Mesodermal cell (in vitro differentiated cells): Measurements from ENCODE around the gene LPCAT2.
A peak's percentile ranks its signal among the peaks of the same experiment; 100 is the strongest.

ENCODE experiments used
- H3K27ac ChIP-seq: 2 replicates; pipeline ENCODE4 v1.7.0; 2013; ENCODE audit warnings: mild to moderate bottlenecking, low read depth, low read length, moderate library complexity; ENCODE audit not compliant: severe bottlenecking
- H3K36me3 ChIP-seq: 2 replicates; pipeline ENCODE4 v1.7.1; 2013; ENCODE audit warnings: mild to moderate bottlenecking, low read length, moderate library complexity; ENCODE audit not compliant: control insufficient read depth, insufficient read depth
- H3K4me1 ChIP-seq: one replicate; pipeline ENCODE4 v1.7.1; 2013; ENCODE audit warnings: mild to moderate bottlenecking, low read length; ENCODE audit not compliant: insufficient read depth, control insufficient read depth, poor library complexity, severe bottlenecking
- H3K4me3 ChIP-seq: 2 replicates; pipeline ENCODE4 v1.7.0; 2013; ENCODE audit warnings: low read length, control low read depth, mild to moderate bottlenecking; ENCODE audit not compliant: insufficient read depth, poor library complexity, severe bottlenecking; ENCODE audit errors: extremely low read depth
- H3K9me3 ChIP-seq: 2 replicates; pipeline ENCODE4 v1.7.1; 2013; ENCODE audit warnings: mild to moderate bottlenecking, low read length, moderate library complexity; ENCODE audit not compliant: control insufficient read depth
- WGBS, 2 experiments: methylation state at CpG; one replicate each; pipeline ENCODE4 v1.1.5; 2013; ENCODE audit warnings: missing lambda C conversion rate in 2 of 2; ENCODE audit not compliant: insufficient coverage in 2 of 2; 5-methylcytosine and 5-hydroxymethylcytosine counted together

LPCAT2 gene

GRCh38 chr16:55557186-55557585, 48.3 kb downstream of the LPCAT2 start:
- Histone ChIP-seq H3K36me3 (peaks cover 19% of the 10 kb centered on the region), H3K4me1 (peaks cover 3% of the 10 kb centered on the region), H3K9me3 (peaks cover 12% of the 10 kb centered on the region), H3K27ac (no peak overlapping the region), H3K4me3 (no peak overlapping the region)

DNA sequence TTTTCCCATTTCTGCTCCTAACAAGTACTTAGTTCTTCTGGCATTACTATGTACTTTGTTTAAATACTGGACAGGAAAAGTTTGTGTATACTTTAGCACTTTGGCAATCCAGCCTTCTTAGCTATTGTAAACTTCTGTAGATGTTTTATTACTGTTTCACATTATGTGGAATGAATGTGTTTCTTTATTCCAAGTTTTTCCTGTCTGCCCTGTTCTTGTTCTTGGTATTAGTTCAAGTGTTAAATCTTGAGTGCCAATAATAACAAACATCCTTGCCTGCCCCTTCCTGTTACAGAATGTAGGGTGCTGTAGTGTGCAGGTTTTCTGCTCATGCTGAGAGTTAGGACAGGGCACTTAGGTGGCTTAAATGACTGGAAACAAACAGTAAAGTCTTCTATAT, 50.4 kb downstream of the LPCAT2 start:
- H3K4me3 ChIP-seq, result no peak overlapping the region
- H3K4me1 ChIP-seq, result no peaks in the 10 kb centered on the region
- peaks cover 2% of the 10 kb centered on the region for H3K9me3 ChIP-seq
- H3K36me3 ChIP-seq, result peaks cover 12% of the 10 kb centered on the region
- no peak overlapping the region for H3K27ac ChIP-seq

- Histone ChIP-seq H3K9me3 (no peaks in the 10 kb centered on the region), H3K4me1 (no peaks in the 10 kb centered on the region), H3K4me3 (no peak overlapping the region), H3K27ac (no peak overlapping the region), H3K36me3 (peaks cover 6% of the 10 kb centered on the region)
- no CpG with 5 or more reads among the region's 1 CpG for WGBS, 2 experiments
Observed at GRCh38 chr16:55559933-55560516, 51.2 kb downstream of the LPCAT2 start.

DNA sequence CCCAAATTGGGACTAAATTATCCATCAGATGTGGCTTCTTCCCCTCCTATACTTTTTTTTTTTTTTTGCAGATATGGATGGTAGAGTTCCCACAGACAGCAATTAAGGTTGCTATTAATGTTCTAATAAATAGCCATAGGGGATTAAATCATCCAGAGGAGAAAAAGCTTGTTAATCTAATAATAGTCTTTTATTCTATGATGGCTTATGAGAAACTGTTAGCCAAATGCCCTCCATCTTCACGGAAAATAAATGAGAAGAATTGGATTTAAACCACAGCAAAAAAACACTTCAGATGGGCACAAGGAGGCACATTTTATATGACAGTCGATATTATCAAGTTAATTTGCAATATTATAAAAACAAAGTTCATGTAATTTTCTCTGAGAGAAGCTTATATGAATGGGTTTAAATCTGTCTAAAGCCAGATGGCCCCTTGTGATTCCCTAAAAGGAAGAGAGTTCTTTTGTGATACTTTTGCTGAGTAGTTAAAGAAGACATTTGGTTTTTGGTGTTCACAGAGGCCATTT, 52.5 kb downstream of the LPCAT2 start:
- Histone ChIP-seq H3K9me3 (no peaks in the 10 kb centered on the region), H3K4me1 (no peaks in the 10 kb centered on the region), H3K36me3 (no peaks in the 10 kb centered on the region), H3K4me3 (no peak overlapping the region), H3K27ac (no peak overlapping the region)
- no CpG with 5 or more reads among the region's 2 CpGs for WGBS, 2 experiments

- Histone ChIP-seq H3K4me3 (no peak overlapping the region), H3K36me3 (no peaks in the 10 kb centered on the region), H3K4me1 (no peaks in the 10 kb centered on the region), H3K9me3 (no peaks in the 10 kb centered on the region), H3K27ac (no peak overlapping the region)
- WGBS, 2 experiments, result no CpG with 5 or more reads among the region's 1 CpG
Observed at GRCh38 chr16:55562936-55563335, 54.1 kb downstream of the LPCAT2 start.

DNA sequence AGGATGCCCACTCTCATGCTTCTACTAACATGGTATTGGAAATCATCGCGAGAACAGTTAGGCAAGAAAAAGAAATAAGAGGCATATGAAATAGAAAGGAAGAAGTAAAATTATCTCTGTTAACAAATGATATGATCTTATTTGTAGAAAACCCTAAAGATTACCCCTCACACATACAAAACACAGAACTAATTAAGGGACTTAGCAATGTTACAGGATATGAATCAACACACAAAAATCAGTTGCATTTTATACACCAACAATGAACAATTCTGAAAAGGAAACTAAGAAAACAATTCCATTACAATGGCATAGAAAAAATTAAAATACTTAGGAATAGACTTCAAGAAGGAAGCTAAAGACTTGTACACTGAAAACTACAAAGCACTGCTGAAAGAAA, 54.9 kb downstream of the LPCAT2 start:
- Histone ChIP-seq H3K4me3 (no peak overlapping the region), H3K36me3 (no peaks in the 10 kb centered on the region), H3K9me3 (no peaks in the 10 kb centered on the region), H3K4me1 (peaks cover 6% of the 10 kb centered on the region), H3K27ac (no peak overlapping the region)
- WGBS, 2 experiments, result no CpG with 5 or more reads among the region's 2 CpGs

DNA sequence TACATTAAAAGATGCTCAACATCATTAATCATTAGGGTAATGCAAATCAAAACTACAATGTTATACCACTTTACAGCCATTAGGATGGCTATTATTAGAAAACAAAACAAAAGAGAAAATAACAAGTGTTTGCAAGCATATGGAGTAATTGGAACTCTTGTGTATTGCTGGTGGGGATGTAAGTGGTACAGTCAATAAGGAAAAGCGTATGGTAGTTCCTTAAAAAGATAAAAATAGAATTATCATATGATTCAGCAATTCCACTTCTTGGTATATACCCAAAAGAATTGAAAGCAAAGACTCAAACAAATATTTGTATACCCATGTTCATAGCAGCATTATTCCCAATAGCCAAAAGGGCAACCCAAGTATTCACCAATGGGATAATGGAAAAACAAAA, 56.2 kb downstream of the LPCAT2 start:
- no peaks in the 10 kb centered on the region for H3K9me3 ChIP-seq
- H3K4me3 ChIP-seq, result no peak overlapping the region
- H3K36me3 ChIP-seq, result no peaks in the 10 kb centered on the region
- peaks cover 6% of the 10 kb centered on the region for H3K4me1 ChIP-seq
- no peak overlapping the region for H3K27ac ChIP-seq
- no CpG with 5 or more reads among the region's 1 CpG for WGBS, 2 experiments

DNA sequence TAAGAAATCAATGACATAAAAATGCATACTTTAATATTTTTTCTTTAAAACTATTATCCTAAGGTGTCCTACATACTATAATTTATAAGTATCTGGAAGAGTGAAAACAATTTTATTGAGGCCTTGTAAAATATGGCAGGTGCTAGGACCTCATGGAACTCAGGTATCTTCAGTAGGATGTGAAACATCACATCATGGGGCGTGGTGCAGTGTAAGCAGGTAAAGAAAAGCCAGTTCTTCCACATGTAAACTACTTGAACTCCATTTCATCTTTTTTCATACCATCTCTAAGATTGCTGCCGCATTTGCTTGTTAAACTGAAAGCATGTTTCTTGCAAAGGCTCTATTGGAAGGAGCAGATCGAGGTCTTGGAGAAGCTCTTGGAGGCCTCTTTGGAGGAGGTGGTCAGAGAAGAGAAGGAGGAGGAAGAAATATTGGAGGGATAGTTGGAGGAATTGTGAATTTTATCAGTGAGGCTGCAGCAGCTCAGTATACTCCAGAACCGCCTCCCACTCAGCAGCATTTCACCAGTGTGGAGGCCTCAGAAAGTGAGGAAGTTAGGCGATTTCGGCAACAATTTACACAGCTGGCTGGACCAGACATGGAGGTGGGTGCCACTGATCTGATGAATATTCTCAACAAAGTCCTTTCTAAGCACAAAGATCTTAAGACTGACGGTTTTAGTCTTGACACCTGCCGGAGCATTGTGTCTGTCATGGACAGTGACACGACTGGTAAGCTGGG, 57.7 kb downstream of the LPCAT2 start, which contains the start of gene CAPNS2:
Gene CAPNS2, plus strand, starts transcription at position 253 of the 744 bp plus-strand sequence. Its CDS starts 73 bp downstream, at position 326.
- 98% methylated on average over 8 to 9 of the region's 9 CpGs for WGBS, 2 experiments
- Histone ChIP-seq H3K9me3 (no peaks in the 10 kb centered on the region), H3K4me3 (no peak within 1 kb of the TSS), H3K4me1 (peaks cover 6% of the 10 kb centered on the region), H3K36me3 (no peaks in the 10 kb centered on the region), H3K27ac (no peak within 1 kb of the TSS)

DNA sequence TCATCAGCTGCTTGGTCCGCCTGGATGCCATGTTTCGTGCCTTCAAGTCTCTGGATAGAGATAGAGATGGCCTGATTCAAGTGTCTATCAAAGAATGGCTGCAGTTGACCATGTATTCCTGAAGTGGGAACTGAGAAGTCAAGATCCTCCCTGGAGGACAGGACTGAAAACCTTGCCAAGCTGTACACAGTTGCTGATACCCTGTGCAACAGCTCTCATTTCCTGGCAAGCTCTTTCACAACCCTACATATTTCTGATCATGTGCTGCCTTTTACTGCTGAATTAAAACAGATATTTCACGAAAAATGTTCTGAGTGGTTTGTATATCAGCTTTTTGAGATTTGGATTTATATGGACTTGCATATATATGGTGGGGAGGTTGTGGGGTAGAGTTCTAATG, 58.5 kb downstream of the LPCAT2 start:
- 93 to 94% methylated on average over 3 of the region's 3 CpGs for WGBS, 2 experiments
- Histone ChIP-seq H3K27ac (no peak overlapping the region), H3K9me3 (no peaks in the 10 kb centered on the region), H3K36me3 (no peaks in the 10 kb centered on the region), H3K4me1 (peaks cover 6% of the 10 kb centered on the region), H3K4me3 (no peak overlapping the region)

- Histone ChIP-seq H3K4me3 (no peak overlapping the region), H3K36me3 (no peaks in the 10 kb centered on the region), H3K27ac (peak overlapping the region; percentile 32), H3K4me1 (peaks cover 6% of the 10 kb centered on the region), H3K9me3 (no peaks in the 10 kb centered on the region)
- WGBS, 2 experiments, result 100% methylated on average over 3 of the region's 3 CpGs
Observed at GRCh38 chr16:55568207-55568606, 59.3 kb downstream of the LPCAT2 start.

DNA sequence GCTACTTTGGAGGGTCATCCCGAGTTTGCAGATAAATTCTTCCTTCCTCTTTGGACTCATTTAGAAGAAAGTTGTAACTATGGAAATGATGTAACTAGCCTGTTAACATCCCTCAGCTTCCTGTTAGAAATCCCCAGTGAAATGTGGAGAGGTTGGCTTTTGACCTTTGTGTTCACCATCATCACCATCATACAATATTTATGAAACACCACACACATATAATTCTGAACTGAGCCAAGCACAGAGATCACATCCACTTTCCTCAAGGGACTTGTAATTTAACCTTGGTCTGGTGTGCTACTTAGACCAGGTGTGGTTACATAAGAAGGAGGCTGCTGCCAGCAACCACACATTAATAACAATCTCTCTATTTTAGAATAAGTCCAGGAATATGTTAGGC, 60.2 kb downstream of the LPCAT2 start:
- no peak overlapping the region for H3K4me3 ChIP-seq
- no CpG with 5 or more reads among the region's 1 CpG for WGBS, 2 experiments
- no peaks in the 10 kb centered on the region for H3K36me3 ChIP-seq
- peaks cover 6% of the 10 kb centered on the region for H3K4me1 ChIP-seq
- no peak overlapping the region for H3K27ac ChIP-seq
- no peaks in the 10 kb centered on the region for H3K9me3 ChIP-seq
